IMR-90 (cell line): Measurements from ENCODE around the gene TLNRD1. TPM values are rescaled to one million over a fixed set of nuclear protein-coding genes. Genes with fewer than 3 reads are reported as not detected.

Experiments
- ATAC-seq: fragments of 200-7000 bp; cut with Tn5 transposase; 2 replicates; pipeline ENCODE4 v1.9.1; 2020; ENCODE audit warnings: low read depth, mild to moderate bottlenecking, moderate library complexity
- BruUV-seq: library from RNA; stranded (reverse); fragments of 400-500 nt; replicated peaks from 2 replicates; lab custom pipeline; 2021; lab: Mats Ljungman, UMichigan
- CTCF ChIA-PET: fragments of 300-600 bp; formaldehyde crosslinking; extraction: SDS; loops from one replicate; lab custom pipeline; 2021; ENCODE audit warnings: antibody characterized with exemption; lab: Yijun Ruan, JAX
- POLR2A ChIA-PET: fragments of 300-600 bp; sonication (Branson Sonifier 250); formaldehyde crosslinking; loops from one replicate; lab custom pipeline; 2022; ENCODE audit warnings: antibody characterized with exemption; ENCODE audit not compliant: unreplicated experiment; lab: Charles Lee
- DNase-seq: peaks from one replicate; pipeline ENCODE4 v3.0.0; 2013
- H2AFZ ChIP-seq: replicated peaks from 2 replicates; pipeline ENCODE3; 2013; ENCODE audit warnings: low read length, mild to moderate bottlenecking; ENCODE audit not compliant: poor library complexity
- H2AK5ac ChIP-seq: 2 replicates; pipeline ENCODE4 v1.6.1; 2013; ENCODE audit warnings: low read depth, low read length, inconsistent platforms
- H2AK9ac ChIP-seq: replicated peaks from 2 replicates; pipeline ENCODE3; 2013; ENCODE audit warnings: mild to moderate bottlenecking, low read depth, low read length, moderate library complexity; ENCODE audit not compliant: poor library complexity
- H2BK120ac ChIP-seq: 2 replicates; pipeline ENCODE4 v1.6.1; 2013; ENCODE audit warnings: low read depth, low read length, inconsistent platforms
- H2BK15ac ChIP-seq: 3 replicates; pipeline ENCODE4 v1.6.1; 2013; ENCODE audit warnings: low read depth, low read length, inconsistent platforms
- H2BK20ac ChIP-seq: 2 replicates; pipeline ENCODE4 v1.6.1; 2013; ENCODE audit warnings: low read depth, mild to moderate bottlenecking, inconsistent platforms, low read length, moderate library complexity
- H2BK5ac ChIP-seq: 2 replicates; pipeline ENCODE4 v1.6.1; 2013; ENCODE audit warnings: mild to moderate bottlenecking, low read depth, low read length, inconsistent platforms; ENCODE audit not compliant: poor library complexity, severe bottlenecking
- H3K14ac ChIP-seq: replicated peaks from 2 replicates; pipeline ENCODE4 v1.6.1; 2013; ENCODE audit warnings: low read depth, low read length, inconsistent platforms
- H3K18ac ChIP-seq: 2 replicates; pipeline ENCODE4 v1.6.1; 2013; ENCODE audit warnings: low read depth, low read length, control low read depth
- H3K23ac ChIP-seq: 2 replicates; pipeline ENCODE4 v1.6.1; 2013; ENCODE audit warnings: low read depth, low read length, inconsistent platforms
- H3K27ac ChIP-seq: 2 replicates; pipeline ENCODE4 v1.5.1; 2013; ENCODE audit warnings: mild to moderate bottlenecking, control low read depth, low read length; ENCODE audit not compliant: insufficient read depth
- H3K27me3 ChIP-seq: 2 replicates; pipeline ENCODE4 v1.6.1; 2013; ENCODE audit warnings: low read length; ENCODE audit not compliant: control insufficient read depth, insufficient read depth
- H3K36me3 ChIP-seq: 2 replicates; pipeline ENCODE4 v1.6.1; 2013; ENCODE audit warnings: low read length, mixed read lengths; ENCODE audit not compliant: control insufficient read depth, insufficient read depth
- H3K4ac ChIP-seq: 2 replicates; pipeline ENCODE4 v1.6.1; 2013; ENCODE audit warnings: low read depth, low read length, inconsistent platforms
- H3K4me1 ChIP-seq: 2 replicates; pipeline ENCODE4 v1.6.1; 2013; ENCODE audit warnings: low read length, mixed read lengths; ENCODE audit not compliant: control insufficient read depth, insufficient read depth
- H3K4me2 ChIP-seq: 2 replicates; pipeline ENCODE4 v1.6.1; 2013; ENCODE audit warnings: low read depth, mild to moderate bottlenecking, control low read depth, low read length, moderate library complexity
- H3K4me3 ChIP-seq: 2 replicates; pipeline ENCODE4 v1.5.1; 2013; ENCODE audit warnings: low read depth, mild to moderate bottlenecking, control low read depth, low read length, moderate library complexity; ENCODE audit not compliant: insufficient read depth
- H3K56ac ChIP-seq: 2 replicates; pipeline ENCODE4 v1.6.1; 2013; ENCODE audit warnings: low read length, inconsistent platforms; ENCODE audit not compliant: insufficient read depth; ENCODE audit errors: extremely low read depth
- H3K79me1 ChIP-seq, 2 experiments: 2 replicates each; pipeline ENCODE4 v1.6.1; 2013; ENCODE audit warnings: low read length in 2 of 2, inconsistent platforms in 1 of 2, low read depth in 1 of 2
- H3K9ac ChIP-seq: 2 replicates; pipeline ENCODE4 v1.6.1; 2013; ENCODE audit warnings: low read depth, low read length, control low read depth
- H3K9me1 ChIP-seq: 2 replicates; pipeline ENCODE4 v1.6.1; 2013; ENCODE audit warnings: low read length, inconsistent platforms; ENCODE audit not compliant: insufficient read depth
- H3K9me3 ChIP-seq: 2 replicates; pipeline ENCODE4 v1.6.1; 2013; ENCODE audit warnings: low read length; ENCODE audit not compliant: control insufficient read depth, insufficient read depth
- H4K20me1 ChIP-seq: 2 replicates; pipeline ENCODE4 v1.6.1; 2013; ENCODE audit warnings: low read length, inconsistent platforms; ENCODE audit not compliant: insufficient read depth
- H4K5ac ChIP-seq: 2 replicates; pipeline ENCODE4 v1.6.1; 2013; ENCODE audit warnings: mild to moderate bottlenecking, low read depth, low read length, control low read depth
- H4K8ac ChIP-seq, 2 experiments: 2 replicates each; pipeline ENCODE4 v1.6.1; 2013; ENCODE audit warnings: low read depth in 2 of 2, low read length in 2 of 2, control low read depth in 1 of 2, inconsistent platforms in 1 of 2
- H4K91ac ChIP-seq: 2 replicates; pipeline ENCODE4 v1.6.1; 2013; ENCODE audit warnings: low read depth, low read length, inconsistent platforms; ENCODE audit not compliant: insufficient read depth
- BHLHE40 ChIP-seq: fragments of 150-350 bp; IDR thresholded peaks from 2 replicates; pipeline ENCODE4 v1.6.1; 2016; ENCODE audit warnings: mild to moderate bottlenecking, low read depth, low read length
- CEBPB ChIP-seq: IDR thresholded peaks from 2 replicates; pipeline ENCODE4 v1.6.1; 2012; ENCODE audit warnings: low read depth, low read length, improper control_type of control experiment
- CHD1 ChIP-seq: IDR thresholded peaks from 2 replicates; pipeline ENCODE4 v1.6.1; 2012; ENCODE audit warnings: low read depth, low read length, improper control_type of control experiment
- CTCF ChIP-seq: conservative IDR thresholded peaks from 2 replicates; pipeline ENCODE4 v1.5.1; 2012; ENCODE audit warnings: mild to moderate bottlenecking, low read depth, low read length, improper control_type of control experiment
- ELK1 ChIP-seq: fragments of 150-350 bp; IDR thresholded peaks from 2 replicates; pipeline ENCODE4 v1.6.1; 2016; ENCODE audit warnings: low read depth, mild to moderate bottlenecking, low read length, moderate library complexity, borderline replicate concordance
- FOS ChIP-seq: fragments of 150-350 bp; IDR thresholded peaks from 2 replicates; pipeline ENCODE4 v1.6.1; 2016; ENCODE audit warnings: low read depth, low read length
- MAFK ChIP-seq: IDR thresholded peaks from 2 replicates; pipeline ENCODE4 v1.6.1; 2012; ENCODE audit warnings: low read depth, low read length, improper control_type of control experiment
- MAZ ChIP-seq: IDR thresholded peaks from 2 replicates; pipeline ENCODE4 v1.6.1; 2012; ENCODE audit warnings: low read depth, mild to moderate bottlenecking, low read length, improper control_type of control experiment, moderate library complexity, borderline replicate concordance
- MXI1 ChIP-seq: IDR thresholded peaks from 2 replicates; pipeline ENCODE4 v1.6.1; 2012; ENCODE audit warnings: low read depth, mild to moderate bottlenecking, low read length, moderate library complexity, borderline replicate concordance
- NFE2L2 ChIP-seq: fragments of 150-350 bp; IDR thresholded peaks from 2 replicates; pipeline ENCODE4 v1.6.1; 2016; ENCODE audit warnings: low read depth, mild to moderate bottlenecking, low read length
- POLR2A ChIP-seq: IDR thresholded peaks from 2 replicates; pipeline ENCODE4 v1.6.1; 2012; ENCODE audit warnings: mild to moderate bottlenecking, low read depth, low read length
- RAD21 ChIP-seq: IDR thresholded peaks from 2 replicates; pipeline ENCODE4 v1.6.1; 2012; ENCODE audit warnings: low read length, improper control_type of control experiment
- RCOR1 ChIP-seq: IDR thresholded peaks from 2 replicates; pipeline ENCODE4 v1.6.1; 2012; ENCODE audit warnings: mild to moderate bottlenecking, low read length, improper control_type of control experiment; ENCODE audit not compliant: insufficient replicate concordance
- RFX5 ChIP-seq: IDR thresholded peaks from 2 replicates; pipeline ENCODE4 v1.8.0; 2012; ENCODE audit warnings: low read depth, mild to moderate bottlenecking, low read length, moderate library complexity
- SMC3 ChIP-seq: fragments of 150-350 bp; IDR thresholded peaks from 2 replicates; pipeline ENCODE4 v1.6.1; 2016; ENCODE audit warnings: low read depth, mild to moderate bottlenecking, antibody characterized with exemption, low read length, moderate library complexity
- WGBS, 2 experiments: methylation state at CpG; one replicate each; pipeline versions ENCODE4 v1.1.5 to v1.1.7; 2013; ENCODE audit warnings: missing lambda C conversion rate in 2 of 2; ENCODE audit not compliant: insufficient read length in 1 of 2; ENCODE audit errors: extremely low coverage in 2 of 2; 5-methylcytosine and 5-hydroxymethylcytosine counted together
- dilution Hi-C: fragments of 300-500 bp; cut with HindIII; formaldehyde crosslinking; loops from one replicate; pipeline ENCODE4 v1.14.3; 2018; ENCODE audit warnings: low sequenced_read_pairs; ENCODE audit not compliant: unreplicated experiment
- in situ Hi-C: fragments of 300-500 bp; cut with MboI; formaldehyde crosslinking; loops from 3 replicates; pipeline ENCODE4 v1.14.3; 2019; ENCODE audit warnings: low sequenced_read_pairs, inconsistent platforms, mixed read lengths
- intact Hi-C: fragments of 100-400 bp; cut with micrococcal nuclease; formaldehyde crosslinking; loops from 2 replicates; pipeline ENCODE4 v1.10.0; 2022
- polyA plus RNA-seq, 3 experiments: library from polyadenylated mRNA; depleted of rRNA; stranded (reverse); fragments of >200 nt; gene quantifications; 2 replicates each; pipeline ENCODE4 v1.2.3, GENCODE V29; 2012; ENCODE audit warnings: low replicate concordance in 1 of 3
- total RNA-seq: library from RNA; depleted of rRNA; stranded (reverse); fragments of >200 nt; gene quantifications from 2 replicates; pipeline ENCODE4 v1.2.3, GENCODE V29; 2012

The TLNRD1 gene
- total and polyA plus RNA-seq, 2 of the 4 experiments (the other 2 are of a cell fraction): 2.2 to 6.8 TPM

- no peak overlapping the region for H2BK15ac ChIP-seq
- no TSS peak for BruUV-seq
- H4K20me1 ChIP-seq: peaks cover 18% of the 10 kb centered on the region; the same call in 1 of the 2 replicates
- no peak overlapping the region for H2AK9ac ChIP-seq
- H3K9ac ChIP-seq: no peak overlapping the region
- H4K91ac ChIP-seq: no peak overlapping the region
- in situ Hi-C loops: no loop called here
- ChIA-PET CTCF (no interaction called here), POLR2A (no interaction called here)
- H3K18ac ChIP-seq: no peak overlapping the region
- WGBS, 2 experiments: no CpG with 5 or more reads among the region's 2 CpGs
- dilution Hi-C loops: no loop called here
- no peak overlapping the region for H2BK20ac ChIP-seq
- H2AFZ ChIP-seq: no peak overlapping the region
- H3K27ac ChIP-seq: no peak overlapping the region
- H3K23ac ChIP-seq: no peak overlapping the region
- peaks cover 15% of the 10 kb centered on the region for H3K9me1 ChIP-seq
- intact Hi-C loops: no loop called here
- no peak overlapping the region for H3K14ac ChIP-seq
- H4K8ac ChIP-seq: no peak overlapping the region
- ATAC-seq: no peak
- H3K9me3 ChIP-seq: no peaks in the 10 kb centered on the region
- no peak overlapping the region for H2BK120ac ChIP-seq
- H3K56ac ChIP-seq: no peak overlapping the region
- H3K4me3 ChIP-seq: no peak overlapping the region
- H3K4ac ChIP-seq: no peak overlapping the region
- no peaks in the 10 kb centered on the region for H3K27me3 ChIP-seq
- peaks cover 5% of the 10 kb centered on the region for H3K4me1 ChIP-seq
- no peak overlapping the region for H4K5ac ChIP-seq
- peaks cover 13% of the 10 kb centered on the region for H3K36me3 ChIP-seq
- no peak overlapping the region for H2BK5ac ChIP-seq
- H2AK5ac ChIP-seq: no peak overlapping the region
- peaks cover 29 to 76% of the 10 kb centered on the region in 2 experiments for H3K79me1 ChIP-seq
- TF ChIP-seq MXI1: no peak
- TF ChIP-seq MAZ: no peak
- TF ChIP-seq SMC3: no peak
- TF ChIP-seq MAFK: no peak
- no peak for TF ChIP-seq RAD21
- TF ChIP-seq CEBPB: no peak
- no peak for TF ChIP-seq NFE2L2
- no peak for TF ChIP-seq RCOR1
- no peak for TF ChIP-seq CHD1
- TF ChIP-seq BHLHE40: no peak
- TF ChIP-seq ELK1: no peak
- no peak for TF ChIP-seq FOS
- no peak for TF ChIP-seq POLR2A
- TF ChIP-seq CTCF: no peak
- no peak for TF ChIP-seq RFX5
- H3K4me2 ChIP-seq: no peak overlapping the region
- no peak for DNase-seq
Observed at GRCh38 chr15:80982205-80982604, 18.5 kb upstream of the TLNRD1 start.
